CD4-positive, alpha-beta T cell (primary cell): ENCODE results near the gene WDR4. TPM values are rescaled to one million over a fixed set of nuclear protein-coding genes. Genes with fewer than 3 reads are reported as not detected.

Experiments
- ATAC-seq: fragments of 200-7000 bp; cut with Tn5 transposase; one replicate; pipeline ENCODE4 v1.10.0; 2022; ENCODE audit warnings: mild to moderate bottlenecking; ENCODE audit not compliant: poor library complexity
- CTCF ChIA-PET: fragments of 350-600 bp; sonication (Branson Sonifier 250); formaldehyde crosslinking; loops from one replicate; lab custom pipeline; 2021; ENCODE audit warnings: antibody characterized with exemption, inconsistent platforms; lab: Charles Lee
- POLR2A ChIA-PET: fragments of 350-600 bp; sonication (Branson Sonifier 250); formaldehyde crosslinking; loops from one replicate; lab custom pipeline; 2021; ENCODE audit warnings: antibody characterized with exemption, inconsistent platforms; lab: Charles Lee
- DNase-seq, 14 experiments: peaks; one replicate each; pipeline ENCODE4 v3.0.0-alpha.2; 2013 to 2020; ENCODE audit warnings: mixed read lengths in 2 of 14
- H3K27ac ChIP-seq, 2 donors: one replicate each; pipeline versions ENCODE4 v1.5.1 to v1.7.0; 2013; ENCODE audit warnings: low read length in 2 of 2, low read depth in 1 of 2, mild to moderate bottlenecking in 1 of 2
- H3K27me3 ChIP-seq, 2 experiments: 1 replicate in 1 of 2; 2 replicates in 1 of 2; pipeline versions ENCODE4 v1.6.1 to v1.7.0; 2013; ENCODE audit warnings: low read length in 2 of 2, control low read depth in 1 of 2, mild to moderate bottlenecking in 1 of 2, moderate library complexity in 1 of 2; ENCODE audit not compliant: insufficient read depth in 2 of 2, control insufficient read depth in 1 of 2
- H3K36me3 ChIP-seq: one replicate; pipeline ENCODE4 v1.6.1; 2013; ENCODE audit warnings: low read length, control low read depth; ENCODE audit not compliant: insufficient read depth
- H3K4me1 ChIP-seq: one replicate; pipeline ENCODE4 v1.6.1; 2013; ENCODE audit warnings: low read length, control low read depth; ENCODE audit not compliant: insufficient read depth
- H3K4me3 ChIP-seq: one replicate; pipeline ENCODE4 v1.5.1; 2013; ENCODE audit warnings: mild to moderate bottlenecking, low read length, moderate library complexity
- H3K9me3 ChIP-seq, 2 experiments: 1 replicate in 1 of 2; 2 replicates in 1 of 2; pipeline versions ENCODE4 v1.6.1 to v1.7.0; 2013; ENCODE audit warnings: low read length in 2 of 2, mild to moderate bottlenecking in 2 of 2, control low read depth in 1 of 2, moderate library complexity in 1 of 2; ENCODE audit not compliant: control insufficient read depth in 1 of 2, insufficient read depth in 1 of 2
- H3K27ac Mint-ChIP-seq: one replicate; pipeline ENCODE4 v1.8.0; 2020; ENCODE audit warnings: mixed read lengths
- H3K27me3 Mint-ChIP-seq: one replicate; pipeline ENCODE4 v1.8.0; 2021; ENCODE audit warnings: mixed read lengths
- H3K36me3 Mint-ChIP-seq: one replicate; pipeline ENCODE4 v1.8.0; 2021; ENCODE audit warnings: low read depth, mixed read lengths
- H3K4me1 Mint-ChIP-seq: one replicate; pipeline ENCODE4 v1.8.0; 2021; ENCODE audit warnings: low read depth, mixed read lengths
- H3K4me3 Mint-ChIP-seq: one replicate; pipeline ENCODE4 v1.8.0; 2020; ENCODE audit warnings: mild to moderate bottlenecking, mixed read lengths
- H3K9me3 Mint-ChIP-seq: one replicate; pipeline ENCODE4 v1.8.0; 2020; ENCODE audit warnings: mixed read lengths
- intact Hi-C, 2 experiments: fragments of 100-400 bp; cut with DNase I in 1 of 2; cut with micrococcal nuclease in 1 of 2; formaldehyde crosslinking; loops; one replicate each; pipeline versions ENCODE4 v1.15.1 to v1.9.0; 2023 to 2025; cut with DNase I, micrococcal nuclease
- total RNA-seq, 174 experiments: library from RNA in 2 of 174; stranded (reverse) in 2 of 174; gene quantifications; one replicate each; pipeline ENCODE4 v1.2.3 and lab custom pipeline; 2021 to 2026
- TF ChIP-seq, protein P1 (sequence below): fragments of 200-600 bp; IDR thresholded peaks from one replicate; pipeline ENCODE4 v1.8.0; 2022; ENCODE audit warnings: antibody characterized with exemption, mild to moderate bottlenecking

Gene WDR4
- total RNA-seq, 2 experiments from 2014 or later = 11.3 to 12.9 TPM

DNA sequence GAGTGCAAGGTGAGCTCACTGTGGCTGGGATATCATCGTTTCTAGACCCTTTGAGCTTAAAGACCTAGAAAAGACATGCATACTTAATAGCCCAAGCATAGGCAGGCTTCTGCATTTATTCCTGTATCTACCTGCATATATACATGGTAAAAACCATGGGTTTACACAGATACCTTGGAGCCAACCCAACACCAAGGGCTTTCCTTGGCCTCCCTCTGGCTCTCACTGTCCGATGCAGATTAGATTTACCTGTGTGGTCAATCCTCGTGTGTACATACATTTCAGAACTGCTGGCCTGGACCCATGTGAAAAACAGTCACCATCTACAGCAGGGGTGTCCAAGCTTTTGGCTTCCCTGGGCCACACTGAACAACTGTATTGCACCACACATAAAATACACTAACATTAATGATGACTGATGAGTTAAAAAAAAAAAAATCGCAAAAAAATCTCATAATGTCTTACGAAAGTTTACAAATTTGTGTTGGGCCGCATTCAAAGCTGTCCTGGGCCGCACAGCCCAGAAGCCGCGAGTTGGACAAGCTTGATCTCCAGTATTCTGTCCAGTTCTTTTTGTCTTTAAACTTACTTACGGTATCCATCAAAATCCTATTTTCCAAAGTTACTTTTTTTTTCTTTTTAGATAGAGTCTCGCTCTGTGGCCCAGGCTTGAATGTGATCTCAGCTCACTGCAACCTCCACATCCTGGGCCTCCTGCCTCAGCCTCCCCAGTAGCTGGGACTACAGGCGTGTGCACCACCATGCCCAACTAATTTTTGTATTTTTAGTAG lies 43.5 kb downstream of the WDR4 start:
- peaks cover 27% of the 10 kb centered on the region for H3K4me1 Mint-ChIP-seq
- H3K4me1 ChIP-seq = peaks cover 28% of the 10 kb centered on the region
- H3K9me3 Mint-ChIP-seq = no peaks in the 10 kb centered on the region
- H3K27me3 Mint-ChIP-seq = no peaks in the 10 kb centered on the region
- H3K4me3 Mint-ChIP-seq = no peak overlapping the region
- ATAC-seq (no peak), DNase-seq (no peak)
- intact Hi-C loops = no loop called here
- ChIA-PET CTCF (no interaction called here), POLR2A (no interaction called here)
- H3K27ac ChIP-seq = no peak overlapping the region
- TF ChIP-seq, protein P1, sequence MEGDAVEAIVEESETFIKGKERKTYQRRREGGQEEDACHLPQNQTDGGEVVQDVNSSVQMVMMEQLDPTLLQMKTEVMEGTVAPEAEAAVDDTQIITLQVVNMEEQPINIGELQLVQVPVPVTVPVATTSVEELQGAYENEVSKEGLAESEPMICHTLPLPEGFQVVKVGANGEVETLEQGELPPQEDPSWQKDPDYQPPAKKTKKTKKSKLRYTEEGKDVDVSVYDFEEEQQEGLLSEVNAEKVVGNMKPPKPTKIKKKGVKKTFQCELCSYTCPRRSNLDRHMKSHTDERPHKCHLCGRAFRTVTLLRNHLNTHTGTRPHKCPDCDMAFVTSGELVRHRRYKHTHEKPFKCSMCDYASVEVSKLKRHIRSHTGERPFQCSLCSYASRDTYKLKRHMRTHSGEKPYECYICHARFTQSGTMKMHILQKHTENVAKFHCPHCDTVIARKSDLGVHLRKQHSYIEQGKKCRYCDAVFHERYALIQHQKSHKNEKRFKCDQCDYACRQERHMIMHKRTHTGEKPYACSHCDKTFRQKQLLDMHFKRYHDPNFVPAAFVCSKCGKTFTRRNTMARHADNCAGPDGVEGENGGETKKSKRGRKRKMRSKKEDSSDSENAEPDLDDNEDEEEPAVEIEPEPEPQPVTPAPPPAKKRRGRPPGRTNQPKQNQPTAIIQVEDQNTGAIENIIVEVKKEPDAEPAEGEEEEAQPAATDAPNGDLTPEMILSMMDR = no peak
- peaks cover 17% of the 10 kb centered on the region for H3K36me3 ChIP-seq
- H3K27me3 ChIP-seq = no peaks in the 10 kb centered on the region
- H3K27ac Mint-ChIP-seq = no peak overlapping the region
- no peak overlapping the region for H3K4me3 ChIP-seq
- H3K9me3 ChIP-seq = no peaks in the 10 kb centered on the region
- no peaks in the 10 kb centered on the region for H3K36me3 Mint-ChIP-seq

DNA sequence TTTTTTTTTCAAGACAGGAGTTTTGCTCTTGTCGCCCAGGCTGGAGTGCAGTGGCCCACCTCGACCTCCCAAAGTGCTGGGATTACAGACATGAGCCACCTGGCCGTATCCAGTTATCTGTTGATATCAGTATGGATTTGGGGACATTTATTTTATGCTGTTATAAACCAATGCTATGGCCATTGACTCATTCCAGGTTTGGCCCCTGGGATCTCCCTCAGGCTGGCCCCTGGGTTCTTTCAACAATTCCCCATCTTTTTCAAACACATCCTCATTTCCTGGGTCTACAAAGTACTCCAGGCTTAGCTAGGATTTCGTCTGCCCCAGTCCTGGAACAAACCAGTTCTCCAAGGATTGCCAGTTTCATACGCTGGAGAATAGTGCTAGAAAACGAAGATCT lies 44.1 kb downstream of the WDR4 start:
- CTCF ChIA-PET = interaction anchor here (0.7 kb wide), 1 partner anchor 1864 kb away, joined by 3 read pairs; no protein-coding TSS in a partner anchor
- peaks cover 11% of the 10 kb centered on the region for H3K36me3 ChIP-seq
- Mint-ChIP-seq H3K27ac (no peak overlapping the region), H3K4me1 (peaks cover 31% of the 10 kb centered on the region), H3K9me3 (no peaks in the 10 kb centered on the region), H3K36me3 (no peaks in the 10 kb centered on the region), H3K27me3 (no peaks in the 10 kb centered on the region), H3K4me3 (no peak overlapping the region)
- TF ChIP-seq, protein P1 = no peak
- intact Hi-C loops = no loop called here
- H3K4me3 ChIP-seq = no peak overlapping the region
- peak in 1 of 14 experiments; percentile 14 for DNase-seq
- peaks cover 34% of the 10 kb centered on the region for H3K4me1 ChIP-seq
- no peak for ATAC-seq
- H3K9me3 ChIP-seq = no peaks in the 10 kb centered on the region
- H3K27me3 ChIP-seq = no peaks in the 10 kb centered on the region
- POLR2A ChIA-PET = no interaction called here
- H3K27ac ChIP-seq = no peak overlapping the region

DNA sequence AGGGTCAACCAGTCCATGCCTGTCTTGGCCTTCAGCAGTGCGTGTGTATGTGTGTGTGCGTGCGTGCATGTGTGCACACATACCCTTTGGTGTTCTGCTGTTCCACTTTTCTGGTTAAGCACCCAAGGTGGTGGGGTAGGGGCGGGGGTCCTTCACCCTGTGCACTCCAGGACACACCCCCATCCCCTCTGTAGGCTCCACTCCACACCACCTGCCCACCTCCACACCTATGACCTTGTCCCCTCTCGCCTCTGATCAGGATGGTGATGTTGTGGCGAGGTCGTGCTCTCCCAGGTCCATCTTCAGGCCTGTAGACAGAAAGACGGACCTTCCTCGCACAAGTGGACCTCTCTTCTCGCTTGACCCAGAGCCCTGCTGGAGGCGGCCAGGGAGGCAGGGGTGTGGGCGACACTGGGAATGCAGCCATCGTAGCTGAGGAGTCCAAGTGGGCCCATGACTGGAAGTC lies 44.6 kb downstream of the WDR4 start:
- Histone ChIP-seq H3K4me1 (peaks cover 35% of the 10 kb centered on the region), H3K36me3 (peaks cover 8% of the 10 kb centered on the region), H3K9me3 (no peaks in the 10 kb centered on the region), H3K4me3 (no peak overlapping the region), H3K27ac (no peak overlapping the region), H3K27me3 (no peaks in the 10 kb centered on the region)
- Mint-ChIP-seq H3K27me3 (no peaks in the 10 kb centered on the region), H3K4me1 (peaks cover 34% of the 10 kb centered on the region), H3K4me3 (no peak overlapping the region), H3K27ac (no peak overlapping the region), H3K9me3 (no peaks in the 10 kb centered on the region), H3K36me3 (no peaks in the 10 kb centered on the region)
- POLR2A ChIA-PET = no interaction called here
- ATAC-seq (no peak), DNase-seq (peak in 1 of 14 experiments; percentile 32)
- TF ChIP-seq, protein P1 = no peak
- CTCF ChIA-PET = interaction anchor here (0.7 kb wide), 1 partner anchor 1864 kb away, joined by 3 read pairs; no protein-coding TSS in a partner anchor
- intact Hi-C loops = loop anchor here in 1 of 2 experiments (5.0 kb wide), 4 partner anchors 87 to 527 kb away; no protein-coding TSS in a partner anchor
